Muscle layer of colon (tissue), 2 donors: ENCODE data around the gene METTL1.
A peak's percentile ranks its signal among the peaks of the same experiment; 100 is the strongest.

ENCODE experiments used
- H3K27ac ChIP-seq: one replicate; pipeline ENCODE4 v1.7.0; 2013; ENCODE audit warnings: low read depth, mild to moderate bottlenecking, low read length, moderate library complexity
- H3K27me3 ChIP-seq, 2 donors: one replicate each; pipeline ENCODE4 v1.7.0; 2013; ENCODE audit warnings: low read length in 2 of 2, mild to moderate bottlenecking in 2 of 2; ENCODE audit not compliant: insufficient read depth in 2 of 2, control insufficient read depth in 1 of 2
- H3K36me3 ChIP-seq: one replicate; pipeline ENCODE4 v1.7.0; 2013; ENCODE audit warnings: mild to moderate bottlenecking, low read length; ENCODE audit not compliant: insufficient read depth
- H3K4me1 ChIP-seq: one replicate; pipeline ENCODE4 v1.7.0; 2013; ENCODE audit warnings: mild to moderate bottlenecking, low read length; ENCODE audit not compliant: insufficient read depth
- H3K4me3 ChIP-seq, 2 donors: one replicate each; pipeline ENCODE4 v1.7.0; 2013; ENCODE audit warnings: low read length in 2 of 2, low read depth in 1 of 2, mild to moderate bottlenecking in 1 of 2, moderate library complexity in 1 of 2
- H3K9ac ChIP-seq: one replicate; pipeline ENCODE4 v1.7.0; 2013; ENCODE audit warnings: low read length
- H3K9me3 ChIP-seq: one replicate; pipeline ENCODE4 v1.7.0; 2013; ENCODE audit warnings: mild to moderate bottlenecking, low read length
- donor health status: abdominal sarcoma.
- donor health status: Adenocarcinoma of cecum.

The METTL1 gene

DNA sequence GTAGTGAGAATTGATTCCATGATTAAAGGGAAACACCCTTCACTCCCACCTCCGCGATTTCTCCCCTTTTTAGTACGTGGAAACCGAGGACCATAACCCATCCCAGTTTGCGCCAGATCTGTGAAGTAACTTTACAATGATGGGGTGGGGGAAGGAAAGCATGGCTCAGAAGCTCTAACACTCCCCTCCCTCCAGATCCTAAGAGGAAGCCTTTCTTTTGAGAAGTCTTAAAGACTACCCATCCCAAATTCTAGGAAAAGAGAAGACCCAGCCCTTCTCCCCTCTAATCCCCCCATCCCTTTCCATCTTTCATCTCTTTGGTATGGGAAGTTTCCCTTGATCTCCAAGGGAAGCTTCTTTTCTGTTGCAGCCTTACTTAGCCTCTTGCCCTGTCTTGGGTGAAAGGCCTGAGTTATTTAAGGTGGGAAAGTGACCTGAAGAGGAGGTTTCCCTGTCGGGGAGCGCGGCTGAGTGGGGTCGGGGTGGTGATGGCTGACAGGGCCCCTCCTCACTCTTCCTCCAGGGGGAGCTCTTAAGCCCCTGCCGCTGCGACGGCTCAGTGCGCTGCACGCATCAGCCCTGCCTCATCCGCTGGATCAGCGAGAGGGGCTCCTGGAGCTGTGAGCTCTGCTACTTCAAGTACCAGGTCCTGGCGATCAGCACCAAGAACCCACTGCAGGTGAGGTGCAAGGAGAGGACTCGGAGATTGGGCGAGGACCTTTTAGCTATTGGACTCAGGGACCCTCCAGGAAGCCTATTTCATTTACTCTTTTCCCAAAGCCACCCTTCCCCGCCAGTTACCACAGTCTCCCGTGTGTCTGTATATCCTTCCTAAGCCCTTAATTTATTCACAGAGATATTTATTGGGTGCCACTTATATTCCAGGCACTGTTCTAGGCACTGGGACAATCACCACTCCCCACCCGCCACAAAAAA, 15.2 kb downstream of the METTL1 start:
- peaks cover 25% of the 10 kb centered on the region for H3K4me1 ChIP-seq
- H3K36me3 ChIP-seq = peaks cover 16% of the 10 kb centered on the region
- no peak overlapping the region for H3K27ac ChIP-seq
- H3K27me3 ChIP-seq = peaks cover 0 to 12% of the 10 kb centered on the region in 2 donors
- H3K9ac ChIP-seq = no peak overlapping the region
- H3K4me3 ChIP-seq = no peak overlapping the region
- H3K9me3 ChIP-seq = no peaks in the 10 kb centered on the region

GRCh38 chr12:57755454-57756372, 16.2 kb downstream of the METTL1 start:
- H3K9ac ChIP-seq = peak overlapping the region; percentile 41
- peaks cover 35% of the 10 kb centered on the region for H3K4me1 ChIP-seq
- peak overlapping the region; percentile 50 to 57 for H3K4me3 ChIP-seq
- H3K27ac ChIP-seq = peak overlapping the region; percentile 34
- H3K9me3 ChIP-seq = no peaks in the 10 kb centered on the region
- peaks cover 19% of the 10 kb centered on the region for H3K36me3 ChIP-seq
- H3K27me3 ChIP-seq = peaks cover 0 to 2% of the 10 kb centered on the region in 2 donors

DNA sequence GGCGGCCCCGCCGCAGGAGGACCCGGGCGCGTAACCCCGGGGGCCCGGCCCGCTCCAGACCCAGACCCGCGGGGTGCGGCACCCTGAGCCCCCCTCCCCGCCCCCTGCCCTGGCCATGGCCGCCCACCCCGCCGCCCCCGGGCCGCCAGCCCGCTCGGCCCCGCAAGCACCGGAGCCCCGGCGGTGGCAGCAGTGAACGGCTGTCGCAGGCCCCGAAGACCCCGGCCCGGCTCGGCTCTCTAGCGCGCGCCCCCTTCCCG, 16.8 kb downstream of the METTL1 start:
- Histone ChIP-seq H3K36me3 (peaks cover 24% of the 10 kb centered on the region), H3K9me3 (no peaks in the 10 kb centered on the region), H3K4me3 (peak overlapping the region in 1 of 2 donors; percentile 57), H3K27ac (no peak overlapping the region), H3K4me1 (peaks cover 39% of the 10 kb centered on the region), H3K9ac (no peak overlapping the region), H3K27me3 (no peaks in the 10 kb centered on the region)

GRCh38 chr12:57754411-57755193, 17.3 kb downstream of the METTL1 start, which contains the start of gene MARCHF9:
TSS of gene MARCHF9 (plus strand) at chr12:57755103. CDS start at chr12:57755529, 426 bp downstream.
- Histone ChIP-seq H3K36me3 (peaks cover 26% of the 10 kb centered on the region), H3K27me3 (no peaks in the 10 kb centered on the region), H3K27ac (peak within 1 kb of the TSS; percentile 34), H3K9me3 (no peaks in the 10 kb centered on the region), H3K9ac (peak within 1 kb of the TSS; percentile 41), H3K4me3 (peak within 1 kb of the TSS; percentile 54 to 57), H3K4me1 (peaks cover 39% of the 10 kb centered on the region)

DNA sequence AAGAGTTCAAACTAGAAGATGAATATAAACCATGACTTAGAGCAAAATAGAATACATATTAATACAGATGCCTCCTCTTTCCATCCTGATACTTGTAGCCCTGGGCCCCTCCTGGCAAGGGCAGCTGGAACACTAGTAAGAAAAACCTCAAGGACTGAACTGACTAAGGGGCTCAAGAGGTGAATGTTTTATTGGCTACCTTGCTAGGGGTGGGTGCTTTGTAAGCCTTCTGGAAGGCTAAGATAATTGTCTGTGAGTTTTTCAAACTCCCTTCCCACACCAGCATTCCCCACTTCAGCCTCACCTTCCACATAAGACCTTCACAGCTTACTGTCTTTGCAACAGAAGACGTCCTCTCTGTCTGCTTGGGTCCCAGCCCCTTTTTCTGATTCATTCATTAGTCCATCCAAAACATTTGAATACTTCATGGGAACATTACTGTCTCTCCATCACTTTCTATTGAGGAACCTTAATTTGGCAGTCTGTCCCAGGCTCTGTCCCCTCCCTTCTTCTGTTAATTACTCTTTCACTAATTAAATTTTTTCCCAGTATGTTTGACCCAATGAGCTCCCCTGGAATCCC, 18.1 kb downstream of the METTL1 start:
- H3K36me3 ChIP-seq = peaks cover 29% of the 10 kb centered on the region
- no peaks in the 10 kb centered on the region for H3K27me3 ChIP-seq
- H3K9ac ChIP-seq = no peak overlapping the region
- no peaks in the 10 kb centered on the region for H3K9me3 ChIP-seq
- no peak overlapping the region for H3K27ac ChIP-seq
- peak overlapping the region in 1 of 2 donors; percentile 54 for H3K4me3 ChIP-seq
- peaks cover 39% of the 10 kb centered on the region for H3K4me1 ChIP-seq

- H3K27me3 ChIP-seq = no peaks in the 10 kb centered on the region
- H3K4me1 ChIP-seq = peaks cover 39% of the 10 kb centered on the region
Measured at GRCh38 chr12:57752668-57753000, 19.3 kb downstream of the METTL1 start.

GRCh38 chr12:57751788-57752667, 19.9 kb downstream of the METTL1 start, which contains the start of gene CDK4:
TSS of gene CDK4 (minus strand) at chr12:57752310. CDS start at chr12:57751717, 593 bp downstream.
- Histone ChIP-seq H3K36me3 (peaks cover 31% of the 10 kb centered on the region), H3K4me1 (peaks cover 39% of the 10 kb centered on the region)

More at GRCh38 chr12:57752668-57753000, 19.3 kb downstream of the METTL1 start:
- Histone ChIP-seq H3K4me3 (peak overlapping the region in 1 of 2 donors; percentile 48), H3K9ac (no peak overlapping the region), H3K9me3 (no peaks in the 10 kb centered on the region), H3K36me3 (peaks cover 27% of the 10 kb centered on the region), H3K27ac (peak overlapping the region; percentile 16)

DNA sequence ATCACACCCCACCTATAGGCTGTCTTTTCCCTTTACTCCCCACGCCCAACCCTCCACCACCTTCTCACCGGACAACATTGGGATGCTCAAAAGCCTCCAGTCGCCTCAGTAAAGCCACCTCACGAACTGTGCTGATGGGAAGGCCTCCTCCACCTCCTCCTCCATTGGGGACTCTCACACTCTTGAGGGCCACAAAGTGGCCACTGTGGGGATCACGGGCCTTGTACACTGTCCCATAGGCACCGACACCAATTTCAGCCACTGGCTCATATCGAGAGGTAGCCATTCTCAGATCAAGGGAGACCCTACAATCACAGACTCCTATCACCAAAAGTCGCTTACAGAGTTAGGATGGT, 20.5 kb downstream of the METTL1 start:
- Histone ChIP-seq H3K27me3 (no peaks in the 10 kb centered on the region), H3K9ac (peak overlapping the region; percentile 90), H3K4me3 (peak overlapping the region; percentile 38 to 79), H3K36me3 (peaks cover 36% of the 10 kb centered on the region), H3K27ac (peak overlapping the region; percentile 64), H3K4me1 (peaks cover 37% of the 10 kb centered on the region), H3K9me3 (no peaks in the 10 kb centered on the region)

More at GRCh38 chr12:57751788-57752667, 19.9 kb downstream of the METTL1 start, which contains the start of gene CDK4:
- H3K27ac ChIP-seq = peak within 1 kb of the TSS; percentile 64
- no peaks in the 10 kb centered on the region for H3K27me3 ChIP-seq
- peak within 1 kb of the TSS; percentile 38 to 79 for H3K4me3 ChIP-seq
- H3K9ac ChIP-seq = peak within 1 kb of the TSS; percentile 90
- no peaks in the 10 kb centered on the region for H3K9me3 ChIP-seq

- H3K4me1 ChIP-seq = peaks cover 36% of the 10 kb centered on the region
- peak overlapping the region; percentile 38 to 79 for H3K4me3 ChIP-seq
- H3K9me3 ChIP-seq = no peaks in the 10 kb centered on the region
- H3K27me3 ChIP-seq = no peaks in the 10 kb centered on the region
- peaks cover 42% of the 10 kb centered on the region for H3K36me3 ChIP-seq
- peak overlapping the region; percentile 90 for H3K9ac ChIP-seq
- peak overlapping the region; percentile 64 for H3K27ac ChIP-seq
Measured at GRCh38 chr12:57750561-57751431, 21.1 kb downstream of the METTL1 start.
